Stimulated activated CD4-positive, alpha-beta T cell treated with anti-CD3 and anti-CD28 coated beads, Interleukin-1b, Interleukin-23, amount 100 ng/mL, for 24 hours (primary cell): ENCODE results near the gene FRZB.

Experiments used
- DNase-seq, 4 experiments: peaks; one replicate each; pipeline ENCODE4 v3.0.0-alpha.2; 2020; ENCODE audit warnings: low read depth in 4 of 4, low spot score in 1 of 4

The FRZB gene

GRCh38 chr2:182845794-182846417, 20.5 kb downstream of the FRZB start:
- DNase-seq = no peak

GRCh38 chr2:182836451-182836850, 30.0 kb downstream of the FRZB start:
- DNase-seq = no peak

DNA sequence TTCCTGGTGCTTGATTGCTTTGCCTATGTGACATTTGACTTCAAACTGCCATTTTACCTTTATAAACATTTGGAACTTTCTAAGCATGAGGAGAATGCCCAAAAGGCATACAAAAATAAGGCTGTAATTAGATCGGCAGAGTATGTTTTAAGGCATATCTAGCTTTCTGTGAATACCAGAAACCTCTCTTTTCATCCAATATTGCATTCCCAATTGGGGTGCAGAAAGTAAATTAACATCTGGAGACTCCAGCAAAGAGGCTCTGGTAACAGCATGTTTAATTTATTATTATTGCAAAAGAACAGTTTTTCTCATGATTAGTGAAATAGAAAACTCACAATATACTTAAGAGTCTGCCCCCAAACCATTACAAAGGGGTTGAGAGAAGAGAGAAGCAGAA, 32.1 kb downstream of the FRZB start:
- DNase-seq = no peak

- no peak for DNase-seq
Measured at GRCh38 chr2:182833084-182833854, 33.2 kb downstream of the FRZB start.

DNA sequence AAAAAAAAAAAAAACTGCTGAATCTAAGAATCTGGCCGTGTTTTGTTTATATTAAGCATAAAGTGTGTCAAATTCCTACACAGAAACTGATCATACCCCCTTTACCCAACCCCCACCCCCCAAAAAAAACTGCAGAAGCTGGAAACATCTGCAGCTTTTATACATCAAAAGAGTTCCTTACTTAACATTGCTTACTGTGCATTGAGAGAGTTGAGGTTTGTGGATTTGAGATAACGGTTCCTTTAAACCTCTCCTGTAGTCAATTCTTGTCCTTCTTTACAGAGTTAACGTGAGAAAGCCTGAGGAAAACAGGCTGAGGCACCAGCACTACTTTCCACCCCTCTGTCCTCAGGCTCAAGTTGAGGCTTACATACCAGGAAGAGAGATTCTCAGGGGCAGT, 34.5 kb downstream of the FRZB start:
- no peak for DNase-seq

- DNase-seq = no peak
Measured at GRCh38 chr2:182831101-182831500, 35.3 kb downstream of the FRZB start.

DNA sequence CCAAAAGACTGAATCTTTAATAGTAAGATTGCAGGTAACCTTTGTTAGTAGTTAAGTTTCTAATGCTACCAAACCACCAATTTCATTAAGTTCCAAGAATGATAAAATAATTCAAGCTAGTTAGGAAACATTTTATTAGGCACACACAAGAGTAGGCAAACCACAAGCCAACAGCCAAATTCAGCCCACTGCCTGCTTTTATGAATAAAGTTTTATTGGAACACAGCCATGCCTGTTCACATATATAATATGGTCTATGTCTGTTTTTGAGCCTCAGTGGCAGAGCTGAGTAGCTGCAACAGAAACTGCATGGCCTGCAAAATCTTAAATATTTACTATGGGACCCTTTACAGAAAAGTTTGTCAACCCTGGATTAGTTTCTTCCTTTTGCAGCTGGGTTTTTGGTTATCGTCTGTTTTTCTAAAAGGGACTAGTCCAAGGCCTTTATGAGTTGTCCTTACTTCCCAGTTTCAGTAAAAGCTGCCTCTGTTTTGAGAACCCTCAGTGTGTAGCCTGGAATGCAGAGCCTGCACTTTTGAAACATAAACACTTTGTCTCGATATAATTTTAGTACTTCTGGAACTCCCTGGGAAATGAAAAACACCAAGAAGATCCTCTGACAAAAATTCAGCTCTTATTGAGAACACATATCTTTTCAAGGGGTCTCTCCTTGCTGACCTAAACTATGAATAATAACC, 39.1 kb downstream of the FRZB start:
- no peak for DNase-seq

DNA sequence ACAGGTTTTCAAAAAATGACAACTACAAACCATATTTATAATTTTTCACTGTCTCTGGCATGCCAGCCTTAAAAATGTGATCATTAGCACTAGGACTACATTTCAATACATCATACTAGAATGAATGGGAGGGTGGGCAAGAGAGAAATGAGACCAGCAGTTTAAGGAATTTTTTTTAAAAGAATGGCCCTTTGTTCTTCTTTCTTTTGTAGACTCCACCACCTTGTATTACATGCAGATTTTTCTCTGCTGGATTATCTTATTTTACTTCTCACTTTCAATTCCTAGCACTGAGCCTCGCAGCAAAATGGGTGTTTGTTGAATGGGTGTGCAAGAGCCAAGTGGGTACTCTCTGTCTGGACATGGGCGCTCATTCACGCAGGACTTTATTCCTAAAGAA, 39.9 kb downstream of the FRZB start:
- DNase-seq = no peak

- no peak for DNase-seq
Measured at GRCh38 chr2:182826064-182826463, 40.4 kb downstream of the FRZB start.

- no peak for DNase-seq
Measured at GRCh38 chr2:182824767-182825158, 41.7 kb downstream of the FRZB start.

- no peak for DNase-seq
Measured at GRCh38 chr2:182824056-182824766, 42.2 kb downstream of the FRZB start.

- no peak for DNase-seq
Measured at GRCh38 chr2:182822733-182823132, 43.7 kb downstream of the FRZB start.

GRCh38 chr2:182821182-182821581, 45.3 kb downstream of the FRZB start:
- DNase-seq = no peak

DNA sequence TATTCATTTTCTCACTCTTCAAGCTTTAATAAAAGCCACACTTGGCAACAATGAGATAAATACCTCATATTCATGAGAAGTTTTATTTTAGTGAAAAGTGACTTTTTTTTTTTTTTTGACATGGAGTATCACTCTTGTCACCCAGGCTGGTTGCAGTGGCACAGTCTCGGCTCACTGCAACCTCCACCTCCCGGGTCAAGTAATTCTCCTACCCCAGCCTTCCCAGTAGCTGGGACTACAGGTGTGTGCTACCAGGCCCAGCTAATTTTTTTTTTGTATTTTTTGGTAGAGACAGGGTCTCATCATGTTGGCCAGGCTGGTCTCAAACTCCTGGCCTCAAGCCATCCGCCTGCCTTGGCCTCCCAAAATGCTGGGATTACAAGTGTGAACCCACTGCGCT, 47.0 kb downstream of the FRZB start:
- DNase-seq = no peak

- DNase-seq = no peak
Measured at GRCh38 chr2:182818925-182819324, 47.5 kb downstream of the FRZB start.

- DNase-seq = no peak
Measured at GRCh38 chr2:182818501-182818900, 47.9 kb downstream of the FRZB start.

DNA sequence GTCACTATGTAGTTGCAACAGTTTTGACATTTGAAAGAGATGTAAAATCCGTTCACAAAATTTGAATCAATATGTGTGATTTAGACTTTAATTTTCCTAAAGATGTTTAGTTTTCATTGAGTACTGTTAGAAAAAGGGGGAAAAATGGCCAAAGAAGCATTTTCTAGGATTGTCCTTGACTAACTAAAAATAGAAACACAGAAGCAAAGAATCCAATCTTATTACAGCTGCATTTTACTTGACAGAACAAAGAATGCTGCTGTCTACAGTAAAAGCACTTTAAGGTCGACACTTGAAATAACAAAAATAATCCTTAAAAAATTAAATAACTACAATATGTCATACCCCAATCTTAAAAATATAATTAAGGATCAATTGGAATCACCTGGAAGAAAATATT, 48.9 kb downstream of the FRZB start:
- DNase-seq = no peak

GRCh38 chr2:182816866-182817265, 49.6 kb downstream of the FRZB start:
- no peak for DNase-seq

GRCh38 chr2:182814804-182815203, 51.6 kb downstream of the FRZB start:
- no peak for DNase-seq

- no peak for DNase-seq
Measured at GRCh38 chr2:182814380-182814779, 52.1 kb downstream of the FRZB start.

DNA sequence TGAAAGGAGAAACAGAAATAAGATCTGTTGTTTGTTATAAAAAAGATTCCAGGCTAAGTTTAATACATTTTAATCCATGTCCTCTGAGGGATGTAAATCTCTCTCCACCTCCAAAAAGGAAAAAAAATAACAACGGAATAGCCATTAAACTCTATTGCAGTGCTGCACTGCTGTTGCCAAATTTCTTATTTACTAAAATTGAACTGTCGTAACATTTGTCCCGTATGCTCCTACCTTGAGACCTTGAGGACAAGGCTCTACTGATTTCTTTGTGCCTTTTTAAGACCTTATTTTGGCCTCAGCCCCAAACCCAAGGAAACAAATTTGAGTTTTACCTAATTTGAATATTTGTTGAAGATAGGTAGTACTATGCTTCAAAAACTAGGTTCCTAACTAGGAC, 56.4 kb downstream of the FRZB start:
- no peak for DNase-seq

GRCh38 chr2:182807319-182807718, 59.1 kb downstream of the FRZB start:
- no peak for DNase-seq
